Panc1 (cell line): Measurements from ENCODE around the gene NELFB.

Experiments
- CTCF ChIP-seq: fragments of 450-650 bp; IDR thresholded peaks from 2 replicates; pipeline ENCODE4 v1.5.1; 2017; ENCODE audit warnings: mild to moderate bottlenecking
- POLR2AphosphoS5 ChIP-seq: IDR thresholded peaks from 2 replicates; pipeline ENCODE4 v1.6.1; 2012; ENCODE audit warnings: mild to moderate bottlenecking, low read depth, low read length, moderate library complexity
- REST ChIP-seq, 2 experiments: IDR thresholded peaks; 2 replicates each; pipeline ENCODE4 v1.6.1; 2011 to 2012; ENCODE audit warnings: low read depth in 2 of 2, control low read depth in 1 of 2, low read length in 1 of 2, mild to moderate bottlenecking in 1 of 2, moderate library complexity in 1 of 2; ENCODE audit not compliant: insufficient read depth in 1 of 2
- SIN3A ChIP-seq: IDR thresholded peaks from 2 replicates; pipeline ENCODE4 v1.6.1; 2012; ENCODE audit warnings: low read depth, mild to moderate bottlenecking, low read length, moderate library complexity, borderline replicate concordance; ENCODE audit not compliant: insufficient read depth
- TCF7L2 ChIP-seq: IDR thresholded peaks from 2 replicates; pipeline ENCODE4 v1.6.1; 2011; ENCODE audit warnings: mild to moderate bottlenecking, low read depth, low read length, inconsistent platforms

- TF ChIP-seq POLR2AphosphoS5 (no peak), CTCF (no peak), SIN3A (no peak), REST (IDR thresholded peaks at IDR 0.05; ENCODE audit: insufficient read depth in 1 of 2, low read depth in 2 of 2, low read length in 1 of 2) (no peak), TCF7L2 (no peak)
Measured at GRCh38 chr9:137251490-137252268, 3.4 kb upstream of the NELFB start.
